Frontal cortex (tissue), 4 donors: ENCODE results near the gene SCN4A. TPM values are rescaled to one million over a fixed set of nuclear protein-coding genes. Genes with fewer than 3 reads are reported as not detected.
"Not testable (repeated sequence)": the region's sequence is repeated elsewhere in the genome, so short reads cannot be mapped to it uniquely, and the experiment has no call there.

Experiments
- DNase-seq, 2 donors: peaks; one replicate each; pipeline ENCODE4 v3.0.0; 2012; ENCODE audit warnings: low spot score in 2 of 2
- FAIRE-seq: peaks from 2 replicates; lab custom pipeline; 2012; peaks lifted over from hg19 to GRCh38; lab: Jason Lieb, UNC
- total RNA-seq: library from RNA; depleted of rRNA; stranded (reverse); fragments of >200 nt; gene quantifications from one replicate; pipeline ENCODE4 v1.2.3, GENCODE V29; 2014
- donor health status: control.
- donor health status: control.
- donor health status: control.

The SCN4A gene
- total RNA-seq, result not detected

- DNase-seq (no peak), FAIRE-seq (no peak)
These were observed at the start of gene SCN4A for GRCh38 chr17:63972796-63973195. TSS of gene SCN4A (minus strand) at chr17:63972918. CDS start at chr17:63972841, 77 bp downstream.

- DNase-seq (no peak), FAIRE-seq (no peak)
These were observed 47.5 kb upstream of the SCN4A start, which contains the start of gene ICAM2 for GRCh38 chr17:64020056-64020766. TSS of gene ICAM2 (minus strand) at chr17:64020633. CDS start at chr17:64006691, 13,942 bp downstream.

GRCh38 chr17:64019551-64019961, 46.8 kb upstream of the SCN4A start:
- not testable (repeated sequence) for DNase-seq, FAIRE-seq

GRCh38 chr17:64017381-64017980, 44.8 kb upstream of the SCN4A start:
- FAIRE-seq, result no peak
- no peak for DNase-seq

GRCh38 chr17:64016974-64017373, 44.3 kb upstream of the SCN4A start:
- FAIRE-seq (no peak), DNase-seq (no peak)

- DNase-seq, result no peak
- FAIRE-seq, result no peak
These were observed 43.6 kb upstream of the SCN4A start for GRCh38 chr17:64016231-64016784.

GRCh38 chr17:64015447-64015846, 42.7 kb upstream of the SCN4A start:
- DNase-seq (no peak), FAIRE-seq (no peak)

GRCh38 chr17:64009571-64010402, 37.1 kb upstream of the SCN4A start:
- FAIRE-seq, result no peak
- DNase-seq, result no peak

- DNase-seq, result no peak
- FAIRE-seq, result no peak
These were observed 36.1 kb upstream of the SCN4A start for GRCh38 chr17:64008830-64009229.

- DNase-seq (no peak), FAIRE-seq (no peak)
These were observed 35.6 kb upstream of the SCN4A start for GRCh38 chr17:64008346-64008745.

- FAIRE-seq, result no peak
These were observed 35.1 kb upstream of the SCN4A start for GRCh38 chr17:64007838-64008282.

GRCh38 chr17:64007089-64007837, 34.5 kb upstream of the SCN4A start:
- FAIRE-seq, DNase-seq: not testable (repeated sequence)

More at GRCh38 chr17:64007838-64008282, 35.1 kb upstream of the SCN4A start:
- no peak for DNase-seq

- DNase-seq (peak in 1 of 2 donors; percentile 67), FAIRE-seq (no peak)
These were observed 33.8 kb upstream of the SCN4A start for GRCh38 chr17:64006361-64007088.

GRCh38 chr17:64005734-64006167, 33.0 kb upstream of the SCN4A start:
- no peak for FAIRE-seq
- DNase-seq, result no peak

GRCh38 chr17:64004903-64005733, 32.4 kb upstream of the SCN4A start:
- DNase-seq (no peak), FAIRE-seq (no peak)

GRCh38 chr17:64004218-64004770, 31.6 kb upstream of the SCN4A start:
- DNase-seq (no peak), FAIRE-seq (no peak)

- FAIRE-seq, result no peak
- DNase-seq, result no peak
These were observed 30.9 kb upstream of the SCN4A start for GRCh38 chr17:64003526-64004121.
